Measurements from ENCODE around the gene NOM1.

NOM1 gene

GRCh38 chr7:157005456-157006204 lies 56.1 kb downstream of the NOM1 start:
- no peak for DNase-seq (ENCODE audit: low spot score)
- no peak for TF ChIP-seq CTCF (IDR thresholded peaks at IDR 0.05; ENCODE audit: borderline replicate concordance, control extremely low read depth, extremely low read depth, insufficient read depth, missing control alignments)
- in situ Hi-C loops (cut with MboI; ENCODE audit: low sequenced_read_pairs, unreplicated experiment), result no loop called here

- DNase-seq (ENCODE audit: low spot score), result no peak
- no peak for TF ChIP-seq CTCF (IDR thresholded peaks at IDR 0.05; ENCODE audit: borderline replicate concordance, control extremely low read depth, extremely low read depth, insufficient read depth, missing control alignments)
- in situ Hi-C loops (cut with MboI; ENCODE audit: low sequenced_read_pairs, unreplicated experiment), result no loop called here
These were observed 56.8 kb downstream of the NOM1 start for GRCh38 chr7:157006205-157006747.

GRCh38 chr7:157006829-157007469 lies 57.4 kb downstream of the NOM1 start:
- in situ Hi-C loops (cut with MboI; ENCODE audit: low sequenced_read_pairs, unreplicated experiment), result no loop called here
- DNase-seq (ENCODE audit: low spot score), result no peak
- no peak for TF ChIP-seq CTCF (IDR thresholded peaks at IDR 0.05; ENCODE audit: borderline replicate concordance, control extremely low read depth, extremely low read depth, insufficient read depth, missing control alignments)

GRCh38 chr7:157007470-157008066 lies 58.1 kb downstream of the NOM1 start:
- in situ Hi-C loops (cut with MboI; ENCODE audit: low sequenced_read_pairs, unreplicated experiment), result no loop called here
- TF ChIP-seq CTCF (IDR thresholded peaks at IDR 0.05; ENCODE audit: borderline replicate concordance, control extremely low read depth, extremely low read depth, insufficient read depth, missing control alignments), result no peak
- no peak for DNase-seq (ENCODE audit: low spot score)

GRCh38 chr7:157008206-157009169 lies 59.0 kb downstream of the NOM1 start:
- no peak for DNase-seq (ENCODE audit: low spot score)
- in situ Hi-C loops (cut with MboI; ENCODE audit: low sequenced_read_pairs, unreplicated experiment), result no loop called here
- no peak for TF ChIP-seq CTCF (IDR thresholded peaks at IDR 0.05; ENCODE audit: borderline replicate concordance, control extremely low read depth, extremely low read depth, insufficient read depth, missing control alignments)

Measured in GM13976 (cell line).